ENCODE results near the gene RIMKLB. TPM values are rescaled to one million over a fixed set of nuclear protein-coding genes. Genes with fewer than 3 reads are reported as not detected.

The RIMKLB gene
- total and polyA plus RNA-seq, 2 of the 8 experiments (the other 6 are each of a cell fraction or from before 2014, with no cell fraction given) = 37.8 to 78.2 TPM

DNA sequence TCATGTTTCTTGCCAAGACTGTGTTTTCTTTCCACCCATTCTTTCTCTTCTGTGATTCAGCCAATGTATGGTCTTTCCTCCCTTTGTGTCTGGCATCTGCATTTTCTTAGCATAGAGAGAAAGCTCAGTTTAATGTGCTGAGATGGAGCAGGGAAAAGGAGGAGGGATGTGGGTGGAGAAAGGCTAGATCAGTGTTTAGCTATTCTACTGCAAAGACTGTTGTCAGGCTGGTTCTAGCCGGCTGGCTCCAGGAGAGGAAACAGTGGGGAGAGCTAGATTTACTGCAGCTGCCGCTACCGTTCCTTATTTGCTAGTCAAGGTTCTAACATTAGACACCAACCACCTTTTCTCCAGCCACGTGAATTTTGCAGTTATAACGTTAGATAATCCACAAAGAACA, 5.2 kb upstream of the RIMKLB start (continued):
- TF ChIP-seq, protein P1, sequence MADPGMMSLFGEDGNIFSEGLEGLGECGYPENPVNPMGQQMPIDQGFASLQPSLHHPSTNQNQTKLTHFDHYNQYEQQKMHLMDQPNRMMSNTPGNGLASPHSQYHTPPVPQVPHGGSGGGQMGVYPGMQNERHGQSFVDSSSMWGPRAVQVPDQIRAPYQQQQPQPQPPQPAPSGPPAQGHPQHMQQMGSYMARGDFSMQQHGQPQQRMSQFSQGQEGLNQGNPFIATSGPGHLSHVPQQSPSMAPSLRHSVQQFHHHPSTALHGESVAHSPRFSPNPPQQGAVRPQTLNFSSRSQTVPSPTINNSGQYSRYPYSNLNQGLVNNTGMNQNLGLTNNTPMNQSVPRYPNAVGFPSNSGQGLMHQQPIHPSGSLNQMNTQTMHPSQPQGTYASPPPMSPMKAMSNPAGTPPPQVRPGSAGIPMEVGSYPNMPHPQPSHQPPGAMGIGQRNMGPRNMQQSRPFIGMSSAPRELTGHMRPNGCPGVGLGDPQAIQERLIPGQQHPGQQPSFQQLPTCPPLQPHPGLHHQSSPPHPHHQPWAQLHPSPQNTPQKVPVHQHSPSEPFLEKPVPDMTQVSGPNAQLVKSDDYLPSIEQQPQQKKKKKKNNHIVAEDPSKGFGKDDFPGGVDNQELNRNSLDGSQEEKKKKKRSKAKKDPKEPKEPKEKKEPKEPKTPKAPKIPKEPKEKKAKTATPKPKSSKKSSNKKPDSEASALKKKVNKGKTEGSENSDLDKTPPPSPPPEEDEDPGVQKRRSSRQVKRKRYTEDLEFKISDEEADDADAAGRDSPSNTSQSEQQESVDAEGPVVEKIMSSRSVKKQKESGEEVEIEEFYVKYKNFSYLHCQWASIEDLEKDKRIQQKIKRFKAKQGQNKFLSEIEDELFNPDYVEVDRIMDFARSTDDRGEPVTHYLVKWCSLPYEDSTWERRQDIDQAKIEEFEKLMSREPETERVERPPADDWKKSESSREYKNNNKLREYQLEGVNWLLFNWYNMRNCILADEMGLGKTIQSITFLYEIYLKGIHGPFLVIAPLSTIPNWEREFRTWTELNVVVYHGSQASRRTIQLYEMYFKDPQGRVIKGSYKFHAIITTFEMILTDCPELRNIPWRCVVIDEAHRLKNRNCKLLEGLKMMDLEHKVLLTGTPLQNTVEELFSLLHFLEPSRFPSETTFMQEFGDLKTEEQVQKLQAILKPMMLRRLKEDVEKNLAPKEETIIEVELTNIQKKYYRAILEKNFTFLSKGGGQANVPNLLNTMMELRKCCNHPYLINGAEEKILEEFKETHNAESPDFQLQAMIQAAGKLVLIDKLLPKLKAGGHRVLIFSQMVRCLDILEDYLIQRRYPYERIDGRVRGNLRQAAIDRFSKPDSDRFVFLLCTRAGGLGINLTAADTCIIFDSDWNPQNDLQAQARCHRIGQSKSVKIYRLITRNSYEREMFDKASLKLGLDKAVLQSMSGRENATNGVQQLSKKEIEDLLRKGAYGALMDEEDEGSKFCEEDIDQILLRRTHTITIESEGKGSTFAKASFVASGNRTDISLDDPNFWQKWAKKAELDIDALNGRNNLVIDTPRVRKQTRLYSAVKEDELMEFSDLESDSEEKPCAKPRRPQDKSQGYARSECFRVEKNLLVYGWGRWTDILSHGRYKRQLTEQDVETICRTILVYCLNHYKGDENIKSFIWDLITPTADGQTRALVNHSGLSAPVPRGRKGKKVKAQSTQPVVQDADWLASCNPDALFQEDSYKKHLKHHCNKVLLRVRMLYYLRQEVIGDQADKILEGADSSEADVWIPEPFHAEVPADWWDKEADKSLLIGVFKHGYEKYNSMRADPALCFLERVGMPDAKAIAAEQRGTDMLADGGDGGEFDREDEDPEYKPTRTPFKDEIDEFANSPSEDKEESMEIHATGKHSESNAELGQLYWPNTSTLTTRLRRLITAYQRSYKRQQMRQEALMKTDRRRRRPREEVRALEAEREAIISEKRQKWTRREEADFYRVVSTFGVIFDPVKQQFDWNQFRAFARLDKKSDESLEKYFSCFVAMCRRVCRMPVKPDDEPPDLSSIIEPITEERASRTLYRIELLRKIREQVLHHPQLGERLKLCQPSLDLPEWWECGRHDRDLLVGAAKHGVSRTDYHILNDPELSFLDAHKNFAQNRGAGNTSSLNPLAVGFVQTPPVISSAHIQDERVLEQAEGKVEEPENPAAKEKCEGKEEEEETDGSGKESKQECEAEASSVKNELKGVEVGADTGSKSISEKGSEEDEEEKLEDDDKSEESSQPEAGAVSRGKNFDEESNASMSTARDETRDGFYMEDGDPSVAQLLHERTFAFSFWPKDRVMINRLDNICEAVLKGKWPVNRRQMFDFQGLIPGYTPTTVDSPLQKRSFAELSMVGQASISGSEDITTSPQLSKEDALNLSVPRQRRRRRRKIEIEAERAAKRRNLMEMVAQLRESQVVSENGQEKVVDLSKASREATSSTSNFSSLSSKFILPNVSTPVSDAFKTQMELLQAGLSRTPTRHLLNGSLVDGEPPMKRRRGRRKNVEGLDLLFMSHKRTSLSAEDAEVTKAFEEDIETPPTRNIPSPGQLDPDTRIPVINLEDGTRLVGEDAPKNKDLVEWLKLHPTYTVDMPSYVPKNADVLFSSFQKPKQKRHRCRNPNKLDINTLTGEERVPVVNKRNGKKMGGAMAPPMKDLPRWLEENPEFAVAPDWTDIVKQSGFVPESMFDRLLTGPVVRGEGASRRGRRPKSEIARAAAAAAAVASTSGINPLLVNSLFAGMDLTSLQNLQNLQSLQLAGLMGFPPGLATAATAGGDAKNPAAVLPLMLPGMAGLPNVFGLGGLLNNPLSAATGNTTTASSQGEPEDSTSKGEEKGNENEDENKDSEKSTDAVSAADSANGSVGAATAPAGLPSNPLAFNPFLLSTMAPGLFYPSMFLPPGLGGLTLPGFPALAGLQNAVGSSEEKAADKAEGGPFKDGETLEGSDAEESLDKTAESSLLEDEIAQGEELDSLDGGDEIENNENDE (IDR thresholded peaks at IDR 0.05; ENCODE audit: insufficient replicate concordance, low read length) = peak; percentile 83
- TF ChIP-seq TAF7 (optimal IDR thresholded peaks at IDR 0.05; ENCODE audit: borderline replicate concordance, low read depth, low read length) (no peak), SP4 (IDR thresholded peaks at IDR 0.05; ENCODE audit: low read length) (no peak), MAFK (IDR thresholded peaks at IDR 0.05; ENCODE audit: low read depth, low read length) (no peak), SIRT6 (IDR thresholded peaks at IDR 0.05; ENCODE audit: low read length) (no peak), EZH2 (IDR thresholded peaks at IDR 0.05; ENCODE audit: low read depth, low read length, severe bottlenecking) (no peak), KDM5A (IDR thresholded peaks at IDR 0.05; ENCODE audit: low read length) (no peak)

All from H1 (cell line).